ENCODE measurements around the gene TMEM25. TPM values are rescaled to one million over a fixed set of nuclear protein-coding genes. Genes with fewer than 3 reads are reported as not detected.
A peak's percentile ranks its signal among the peaks of the same experiment; 100 is the strongest.
"Not testable (repeated sequence)": the region's sequence is repeated elsewhere in the genome, so short reads cannot be mapped to it uniquely, and the experiment has no call there.

The TMEM25 gene
- total RNA-seq, 1 donor from 2014 or later, result 20.9 TPM

DNA sequence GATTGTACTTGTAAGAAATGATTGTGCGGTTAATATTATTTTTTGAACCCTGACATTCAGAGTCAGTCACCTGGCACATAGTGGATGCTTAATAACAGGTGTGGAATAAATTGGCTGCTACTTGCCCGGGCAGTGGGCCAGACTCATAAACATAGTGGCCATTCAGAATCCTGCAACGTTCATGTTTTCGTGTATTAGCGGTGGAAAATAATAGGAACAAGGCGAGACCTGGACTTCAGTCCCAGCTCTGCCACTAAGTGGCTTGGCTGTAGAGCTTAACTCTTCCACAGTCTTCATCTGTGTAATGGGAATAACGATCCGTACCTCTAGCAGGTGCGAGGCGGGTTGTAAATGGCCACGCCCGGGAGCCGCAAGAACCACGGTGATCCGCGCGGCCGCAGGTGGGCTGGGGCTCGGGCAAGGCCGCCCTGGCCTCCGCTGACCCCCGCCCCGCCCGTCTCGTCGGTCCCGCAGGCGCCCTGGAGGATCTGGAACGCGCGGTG, 761 bp upstream of the TMEM25 start:
- intact Hi-C loops (cut with DNase I), result no loop called here
- DNase-seq (ENCODE audit: low spot score) (no peak), ATAC-seq (no peak)

DNA sequence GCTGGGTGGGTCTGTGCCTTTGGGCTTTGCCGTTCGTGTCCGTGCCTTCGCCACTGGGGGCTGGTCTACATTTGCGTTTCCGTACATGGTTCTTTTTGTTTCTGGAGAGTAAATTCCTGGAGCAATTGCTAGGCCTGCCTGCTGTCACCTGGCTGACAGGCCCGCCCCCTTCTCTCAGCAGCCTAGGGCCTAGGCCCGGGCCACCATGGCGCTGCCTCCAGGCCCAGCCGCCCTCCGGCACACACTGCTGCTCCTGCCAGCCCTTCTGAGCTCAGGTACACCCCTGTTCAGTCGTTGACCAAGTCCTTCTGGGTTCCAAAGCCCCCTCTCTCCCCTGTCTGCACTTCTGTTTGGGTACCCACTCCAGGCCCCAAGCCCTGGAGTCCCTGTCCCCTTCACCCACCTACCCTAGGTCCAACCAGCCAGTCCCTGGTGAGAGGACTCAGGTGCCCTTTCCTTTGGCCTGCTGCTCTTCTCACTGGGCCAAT, 649 bp downstream of the TMEM25 start:
- intact Hi-C loops (cut with DNase I), result no loop called here
- DNase-seq (ENCODE audit: low spot score), result no peak
- ATAC-seq, result peak; percentile 8

DNA sequence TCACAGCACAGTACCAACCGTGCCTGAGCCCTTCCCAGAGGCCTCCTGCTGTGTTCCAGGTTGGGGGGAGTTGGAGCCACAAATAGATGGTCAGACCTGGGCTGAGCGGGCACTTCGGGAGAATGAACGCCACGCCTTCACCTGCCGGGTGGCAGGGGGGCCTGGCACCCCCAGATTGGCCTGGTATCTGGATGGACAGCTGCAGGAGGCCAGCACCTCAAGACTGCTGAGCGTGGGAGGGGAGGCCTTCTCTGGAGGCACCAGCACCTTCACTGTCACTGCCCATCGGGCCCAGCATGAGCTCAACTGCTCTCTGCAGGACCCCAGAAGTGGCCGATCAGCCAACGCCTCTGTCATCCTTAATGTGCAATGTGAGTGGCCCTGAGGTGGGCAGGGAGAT, 1.1 kb downstream of the TMEM25 start:
- intact Hi-C loops (cut with DNase I), result no loop called here
- ATAC-seq (no peak), DNase-seq (ENCODE audit: low spot score) (no peak)

DNA sequence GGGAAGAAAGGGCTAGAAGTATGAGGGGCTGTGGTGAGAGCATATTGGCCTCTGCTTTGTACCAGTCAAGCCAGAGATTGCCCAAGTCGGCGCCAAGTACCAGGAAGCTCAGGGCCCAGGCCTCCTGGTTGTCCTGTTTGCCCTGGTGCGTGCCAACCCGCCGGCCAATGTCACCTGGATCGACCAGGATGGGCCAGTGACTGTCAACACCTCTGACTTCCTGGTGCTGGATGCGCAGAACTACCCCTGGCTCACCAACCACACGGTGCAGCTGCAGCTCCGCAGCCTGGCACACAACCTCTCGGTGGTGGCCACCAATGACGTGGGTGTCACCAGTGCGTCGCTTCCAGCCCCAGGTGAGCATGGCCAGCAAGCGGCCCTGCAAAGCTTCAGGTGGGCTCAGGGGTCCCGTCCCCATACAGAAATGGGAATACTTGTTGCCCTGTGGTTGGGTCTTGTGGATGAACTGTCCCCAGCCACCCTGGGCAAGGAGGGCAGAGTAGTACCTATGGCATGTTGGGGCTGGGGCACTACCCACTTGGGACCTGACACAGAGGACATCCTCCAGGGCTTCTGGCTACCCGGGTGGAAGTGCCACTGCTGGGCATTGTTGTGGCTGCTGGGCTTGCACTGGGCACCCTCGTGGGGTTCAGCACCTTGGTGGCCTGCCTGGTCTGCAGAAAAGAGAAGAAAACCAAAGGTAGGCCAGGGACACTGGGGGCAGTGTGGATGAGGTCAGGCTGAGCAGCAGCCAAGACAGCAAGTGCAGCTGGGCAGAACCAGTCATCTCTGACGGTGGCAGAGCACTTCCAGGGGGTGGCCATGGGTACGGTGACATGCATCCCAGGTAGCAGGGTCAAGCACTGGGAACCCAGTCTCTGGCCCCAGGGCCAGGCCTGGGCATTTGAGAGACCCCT, 2.1 kb downstream of the TMEM25 start:
- DNase-seq (ENCODE audit: low spot score) (no peak), ATAC-seq (no peak)
- intact Hi-C loops (cut with DNase I), result no loop called here

DNA sequence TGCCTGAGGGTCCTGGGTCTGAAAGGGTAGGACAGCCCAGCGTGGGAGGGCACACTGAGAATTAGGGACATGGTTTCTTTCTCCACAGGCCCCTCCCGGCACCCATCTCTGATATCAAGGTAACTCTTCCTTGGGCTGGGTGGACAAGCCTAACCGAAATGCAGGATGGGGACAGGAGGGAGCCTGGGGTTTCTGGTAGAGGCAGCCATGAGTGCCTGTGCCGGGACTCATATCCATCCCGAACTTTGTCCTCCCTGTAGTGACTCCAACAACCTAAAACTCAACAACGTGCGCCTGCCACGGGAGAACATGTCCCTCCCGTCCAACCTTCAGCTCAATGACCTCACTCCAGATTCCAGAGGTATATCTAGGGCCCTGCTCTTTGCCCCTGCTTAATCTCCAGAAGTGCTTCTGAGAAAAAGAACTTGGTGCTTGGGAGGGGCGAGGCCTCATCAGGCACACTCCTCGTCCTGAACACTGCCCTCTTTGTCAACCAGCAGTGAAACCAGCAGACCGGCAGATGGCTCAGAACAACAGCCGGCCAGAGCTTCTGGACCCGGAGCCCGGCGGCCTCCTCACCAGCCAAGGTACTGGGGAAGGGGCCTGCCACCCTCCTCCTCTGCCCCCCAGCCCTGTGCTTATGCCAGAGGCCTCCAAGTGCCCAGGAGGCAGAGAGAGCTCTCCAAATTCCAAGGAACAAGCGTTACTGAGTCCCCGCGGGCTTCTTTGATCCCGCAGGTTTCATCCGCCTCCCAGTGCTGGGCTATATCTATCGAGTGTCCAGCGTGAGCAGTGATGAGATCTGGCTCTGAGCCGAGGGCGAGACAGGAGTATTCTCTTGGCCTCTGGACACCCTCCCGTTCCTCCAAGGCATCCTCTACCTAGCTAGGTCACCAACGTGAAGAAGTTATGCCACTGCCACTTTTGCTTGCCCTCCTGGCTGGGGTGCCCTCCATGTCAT, 3.1 kb downstream of the TMEM25 start:
- intact Hi-C loops (cut with DNase I), result no loop called here
- DNase-seq (ENCODE audit: low spot score) (no peak), ATAC-seq (peak; percentile 48)

DNA sequence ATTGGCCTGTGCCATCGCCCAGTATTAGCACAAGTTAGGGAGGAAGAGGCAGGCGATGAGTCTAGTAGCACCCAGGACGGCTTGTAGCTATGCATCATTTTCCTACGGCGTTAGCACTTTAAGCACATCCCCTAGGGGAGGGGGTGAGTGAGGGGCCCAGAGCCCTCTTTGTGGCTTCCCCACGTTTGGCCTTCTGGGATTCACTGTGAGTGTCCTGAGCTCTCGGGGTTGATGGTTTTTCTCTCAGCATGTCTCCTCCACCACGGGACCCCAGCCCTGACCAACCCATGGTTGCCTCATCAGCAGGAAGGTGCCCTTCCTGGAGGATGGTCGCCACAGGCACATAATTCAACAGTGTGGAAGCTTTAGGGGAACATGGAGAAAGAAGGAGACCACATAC, 4.3 kb downstream of the TMEM25 start:
- ATAC-seq (no peak), DNase-seq (ENCODE audit: low spot score) (no peak)
- intact Hi-C loops (cut with DNase I), result no loop called here

DNA sequence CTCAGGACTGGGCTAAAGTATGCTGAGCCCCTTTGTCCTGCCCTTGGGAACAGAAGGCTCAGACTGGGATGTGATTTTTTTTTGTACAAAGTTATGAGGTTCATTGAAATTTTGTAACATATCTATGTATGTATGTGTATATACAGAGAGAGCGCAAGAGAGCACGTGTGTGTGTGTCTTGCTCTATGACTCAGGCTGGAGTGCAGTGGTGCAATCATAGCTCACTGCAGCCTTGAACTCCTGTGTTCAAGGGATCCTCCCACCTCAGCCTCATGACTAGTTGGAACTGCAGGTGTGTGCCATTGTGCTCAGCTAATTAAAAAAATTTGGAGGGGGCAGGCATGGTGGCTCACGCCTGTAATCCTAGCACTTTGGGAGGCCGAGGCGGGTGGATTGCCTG, 5.7 kb downstream of the TMEM25 start:
- ATAC-seq (no peak), DNase-seq (ENCODE audit: low spot score) (no peak)
- intact Hi-C loops (cut with DNase I), result no loop called here

DNA sequence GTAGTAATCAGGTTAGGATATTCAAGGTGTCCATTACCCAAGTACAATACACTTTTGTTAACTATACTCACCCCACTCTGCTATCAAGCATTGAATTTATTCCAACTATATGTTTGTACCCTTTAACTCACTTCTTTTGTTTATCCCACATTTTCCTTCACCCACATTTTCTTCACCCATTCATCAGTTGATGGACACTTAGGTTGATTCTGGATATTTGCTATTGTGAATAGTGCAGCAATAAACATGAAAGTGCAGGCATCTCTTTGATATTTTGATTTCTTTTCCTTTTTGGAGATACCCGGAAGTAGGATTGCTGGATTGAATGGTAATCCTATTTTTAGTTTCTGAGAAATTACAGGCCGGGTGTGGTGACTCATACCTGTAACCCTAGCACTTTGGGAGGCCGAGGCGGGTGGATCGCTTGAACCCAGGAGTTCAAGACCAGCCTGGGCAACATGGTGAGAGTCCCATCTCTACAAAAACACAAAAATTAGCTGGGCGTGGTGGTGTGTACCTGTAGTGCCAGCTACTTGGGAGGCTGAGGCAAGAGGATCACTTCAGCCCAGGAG, 6.5 kb downstream of the TMEM25 start:
- DNase-seq (ENCODE audit: low spot score) (no peak), ATAC-seq (no peak)
- intact Hi-C loops (cut with DNase I), result no loop called here

DNA sequence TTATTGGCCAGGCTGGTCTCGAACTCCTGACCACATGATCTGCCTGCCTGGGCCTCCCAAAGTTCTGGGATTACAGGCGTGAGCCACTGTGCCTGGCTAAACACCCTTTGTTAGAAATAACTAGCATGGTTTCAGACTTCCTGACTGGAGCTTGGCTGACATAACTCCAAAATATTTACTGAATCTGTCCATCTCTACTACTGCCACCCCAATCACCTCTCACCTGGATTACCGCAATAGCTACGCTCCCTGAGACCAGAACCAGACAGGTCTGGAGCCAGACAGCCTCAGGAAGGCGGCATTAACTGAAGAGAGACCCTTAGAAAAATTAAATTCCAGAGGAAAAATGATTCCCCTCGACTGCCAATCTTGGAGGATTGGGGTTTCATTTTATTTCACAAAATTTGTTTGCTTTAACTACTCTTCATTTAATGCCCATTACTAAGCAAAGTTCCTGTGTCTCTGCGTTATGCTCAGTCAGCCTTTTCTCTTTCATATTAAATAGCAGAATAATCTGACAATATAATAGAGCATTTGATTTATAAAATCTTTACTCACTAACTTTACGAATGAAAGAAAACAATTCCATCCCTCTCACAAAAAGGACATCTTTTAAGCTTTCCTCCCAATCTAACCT, 13.1 kb downstream of the TMEM25 start:
- ATAC-seq (no peak), DNase-seq (ENCODE audit: low spot score) (no peak)
- intact Hi-C loops (cut with DNase I), result no loop called here

DNA sequence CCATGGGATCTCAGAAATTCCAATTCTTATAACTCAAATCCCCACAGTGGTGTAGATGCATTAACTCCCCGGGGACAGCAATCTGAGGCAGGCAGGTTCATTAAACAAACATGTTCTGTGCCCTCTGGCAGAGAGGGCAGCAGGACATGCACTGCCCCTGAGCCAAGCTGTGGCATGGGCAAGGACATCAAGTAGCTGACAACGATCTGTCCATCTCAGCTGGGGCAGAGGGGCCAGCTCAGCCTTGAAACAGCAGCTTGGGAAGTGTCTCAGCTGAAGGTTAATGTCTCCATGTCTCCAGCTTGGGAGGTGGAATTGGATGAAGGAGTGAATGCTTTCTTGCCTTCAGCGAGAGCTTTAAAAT, 13.6 kb downstream of the TMEM25 start:
- intact Hi-C loops (cut with DNase I), result no loop called here
- no peak for DNase-seq (ENCODE audit: low spot score)
- ATAC-seq, result no peak

DNA sequence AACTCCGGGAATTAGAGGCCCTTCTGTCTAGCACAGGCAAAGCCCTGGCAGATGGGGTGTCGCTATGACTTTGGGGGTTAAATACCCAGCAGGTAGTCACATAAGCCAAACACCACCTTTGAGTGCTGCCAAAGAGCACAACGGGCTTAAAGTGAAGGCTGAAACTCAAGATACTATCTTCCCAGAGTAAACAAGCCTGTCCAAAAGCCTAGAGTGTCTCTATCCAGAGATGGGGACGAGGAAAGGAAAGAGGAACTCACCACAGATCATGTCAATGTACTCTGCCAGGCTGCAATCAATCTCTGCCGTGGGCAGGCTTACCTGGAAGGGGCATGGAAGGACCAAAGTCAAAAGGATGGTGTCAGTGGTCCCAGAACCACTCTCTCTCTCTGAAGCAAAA, 14.5 kb downstream of the TMEM25 start:
- intact Hi-C loops (cut with DNase I), result no loop called here
- no peak for ATAC-seq
- no peak for DNase-seq (ENCODE audit: low spot score)

DNA sequence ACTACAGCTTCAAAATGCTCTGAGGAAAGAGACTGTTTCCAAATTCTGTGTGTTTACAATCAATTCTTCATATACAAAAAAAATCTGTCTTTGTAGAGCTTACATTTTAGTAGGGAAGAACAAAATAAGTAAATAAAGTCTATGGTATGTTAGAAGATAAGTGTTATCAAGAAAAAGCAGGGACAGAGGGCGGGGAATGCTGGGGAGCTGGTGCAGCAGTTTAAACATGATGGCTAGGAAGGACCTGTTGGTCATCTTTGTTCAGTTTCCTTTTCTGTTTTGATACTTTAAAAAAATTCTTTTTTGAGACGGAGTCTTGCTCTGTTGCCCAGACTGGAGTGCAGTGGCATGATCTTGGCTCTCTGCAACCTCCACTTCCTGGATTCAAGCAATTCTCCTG, 16.1 kb downstream of the TMEM25 start:
- DNase-seq (ENCODE audit: low spot score) (no peak), ATAC-seq (no peak)
- intact Hi-C loops (cut with DNase I), result no loop called here

DNA sequence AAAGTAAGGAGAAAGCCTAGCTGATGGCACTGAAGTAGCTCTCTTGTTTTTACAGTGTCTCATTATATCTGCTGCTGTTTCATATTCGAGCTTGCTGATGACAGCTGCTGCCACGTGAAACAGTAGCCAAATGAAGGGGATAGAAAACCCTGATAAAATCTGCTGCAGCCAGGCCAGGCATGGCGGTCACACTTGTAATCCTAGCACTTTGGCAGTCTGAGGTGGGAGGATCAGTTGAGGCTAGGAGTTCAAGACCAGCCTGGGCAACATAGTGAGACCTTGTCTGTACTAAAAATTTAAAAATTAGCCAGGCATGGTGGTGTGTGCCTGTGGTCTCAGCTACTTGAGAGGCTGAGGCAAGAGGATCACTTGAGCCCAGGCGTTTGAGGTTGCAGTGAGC, 21.3 kb downstream of the TMEM25 start:
- no peak for ATAC-seq
- no peak for DNase-seq (ENCODE audit: low spot score)
- intact Hi-C loops (cut with DNase I), result no loop called here

DNA sequence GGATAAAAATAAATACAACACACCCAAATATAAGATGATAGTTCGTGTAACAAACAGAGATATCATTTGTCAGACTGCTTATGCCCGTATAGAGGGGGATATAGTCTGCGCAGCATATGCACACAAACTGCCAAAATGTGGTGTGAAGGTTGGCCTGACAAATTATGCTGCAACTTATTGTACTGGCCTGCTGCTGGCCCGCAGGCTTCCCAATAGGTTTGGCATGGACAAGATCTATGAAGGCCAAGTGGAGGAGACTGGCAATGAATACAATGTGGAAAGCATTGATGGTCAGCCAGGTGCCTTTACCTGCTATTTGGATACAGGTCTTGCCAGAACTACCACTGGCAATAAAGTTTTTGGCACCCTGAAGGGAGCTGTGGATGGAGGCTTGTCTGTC, 29.8 kb downstream of the TMEM25 start:
- no peak for ATAC-seq
- DNase-seq (ENCODE audit: low spot score), result no peak
- intact Hi-C loops (cut with DNase I), result no loop called here

DNA sequence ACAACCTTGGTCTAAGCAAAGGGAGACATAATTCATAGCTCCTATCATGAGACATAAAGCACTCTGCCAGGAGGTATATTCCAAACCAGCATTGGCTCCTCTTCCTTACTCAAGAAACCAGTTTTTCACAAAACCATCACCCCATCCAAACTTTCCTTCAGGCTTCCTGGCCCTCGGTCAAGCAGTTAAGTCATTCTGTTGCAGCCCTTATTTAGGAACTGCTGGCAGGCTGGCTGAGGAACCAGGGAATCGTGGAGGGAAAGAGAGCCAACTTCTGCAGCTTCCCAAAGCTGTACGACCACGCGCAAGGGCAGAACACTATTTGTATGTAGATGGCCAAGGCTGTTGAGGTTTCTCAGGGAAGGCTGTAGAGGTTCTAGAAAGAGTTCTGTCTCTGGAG, 34.1 kb downstream of the TMEM25 start:
- DNase-seq (ENCODE audit: low spot score) (no peak), ATAC-seq (peak; percentile 42)
- intact Hi-C loops (cut with DNase I), result no loop called here

DNA sequence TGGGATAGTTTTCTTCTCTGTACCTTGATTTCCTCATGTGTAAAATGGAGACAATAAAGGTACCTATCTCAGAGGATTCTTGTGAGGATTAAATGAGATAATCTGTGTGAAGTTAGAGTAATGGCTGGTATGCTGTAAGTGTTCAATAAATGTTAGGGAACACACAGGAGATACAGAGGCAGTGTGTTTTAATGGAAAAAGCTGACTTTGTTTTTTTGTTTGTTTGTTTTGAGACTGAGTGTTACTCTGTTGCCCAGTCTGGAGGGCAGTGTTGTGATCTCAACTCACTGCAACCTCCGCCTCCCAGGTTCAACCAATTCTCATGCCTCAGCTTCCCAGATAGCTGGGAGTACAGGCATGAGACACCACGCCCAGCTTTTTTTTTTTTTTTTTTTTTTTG, 38.7 kb downstream of the TMEM25 start:
- DNase-seq (ENCODE audit: low spot score) (no peak), ATAC-seq (no peak)
- intact Hi-C loops (cut with DNase I), result no loop called here

DNA sequence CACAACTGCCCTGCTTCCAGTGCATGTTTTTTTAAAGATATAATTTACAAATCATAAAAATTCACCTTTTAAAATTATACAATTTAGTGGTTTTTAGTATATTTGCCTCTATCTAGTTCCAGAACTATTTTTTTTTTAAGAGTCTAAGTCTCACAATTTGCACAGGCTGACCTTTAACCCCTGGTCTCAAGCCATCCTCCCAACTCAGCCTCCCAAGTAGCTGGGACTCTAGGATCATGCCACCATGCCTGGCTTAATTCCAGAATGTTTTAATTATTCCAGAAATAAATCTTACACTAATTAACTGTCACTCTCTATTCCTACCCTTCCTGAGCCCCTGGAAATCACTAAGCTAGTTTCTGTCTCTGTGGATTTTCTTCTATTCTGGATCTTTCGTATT, 39.8 kb downstream of the TMEM25 start:
- no peak for ATAC-seq
- DNase-seq (ENCODE audit: low spot score), result no peak
- intact Hi-C loops (cut with DNase I), result no loop called here

DNA sequence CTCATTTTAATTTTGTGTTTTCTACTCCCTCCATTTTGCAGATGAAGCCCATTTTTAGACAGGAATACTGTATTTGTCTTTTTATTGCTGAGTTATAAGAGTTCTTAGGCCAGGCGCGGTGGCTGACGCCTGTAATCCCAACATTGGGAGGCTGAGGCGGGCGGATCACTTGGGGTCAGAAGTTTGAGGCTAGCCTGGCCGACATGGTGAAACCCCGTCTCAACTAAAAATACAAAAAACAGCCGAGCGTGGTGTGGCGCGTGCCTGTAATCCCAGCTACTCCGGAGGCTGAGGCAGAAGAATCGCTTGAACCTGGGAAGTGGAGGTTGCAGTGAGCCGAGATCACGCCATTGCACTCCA, 40.7 kb downstream of the TMEM25 start:
- ATAC-seq, result peak; percentile 19
- intact Hi-C loops (cut with DNase I); DNase-seq (ENCODE audit: low spot score): not testable (repeated sequence)
